Keratinocyte (primary cell): ENCODE data around the gene FGD2. TPM values are rescaled to one million over a fixed set of nuclear protein-coding genes. Genes with fewer than 3 reads are reported as not detected.

Experiments used
- DNase-seq: peaks from one replicate; pipeline ENCODE4 v3.0.0-alpha.2; 2011; ENCODE audit warnings: low read depth, missing footprints, low spot score
- FAIRE-seq: peaks from 2 replicates; lab custom pipeline; 2011; peaks lifted over from hg19 to GRCh38; lab: Jason Lieb, UNC
- H2AFZ ChIP-seq: 2 replicates; pipeline ENCODE4 v1.6.0; 2012; ENCODE audit warnings: low read length, control low read depth, inconsistent platforms; ENCODE audit not compliant: control insufficient read depth
- H3K27ac ChIP-seq: 2 replicates; pipeline ENCODE4 v1.5.1; 2011; ENCODE audit warnings: low read length; ENCODE audit not compliant: control insufficient read depth, insufficient read depth
- H3K27me3 ChIP-seq: 3 replicates; pipeline ENCODE4 v1.6.0; 2011; ENCODE audit warnings: low read length; ENCODE audit not compliant: control insufficient read depth, insufficient read depth; ENCODE audit errors: extremely low read depth
- H3K36me3 ChIP-seq, 2 experiments: 2 replicates in 1 of 2; 3 replicates in 1 of 2; pipeline ENCODE4 v1.5.1; 2011; ENCODE audit warnings: low read length in 2 of 2, mild to moderate bottlenecking in 1 of 2; ENCODE audit not compliant: control insufficient read depth in 2 of 2, insufficient read depth in 2 of 2; ENCODE audit errors: extremely low read depth in 1 of 2
- H3K4me1 ChIP-seq: 3 replicates; pipeline ENCODE4 v1.5.1; 2011; ENCODE audit warnings: low read length; ENCODE audit not compliant: control insufficient read depth, insufficient read depth; ENCODE audit errors: extremely low read depth
- H3K4me2 ChIP-seq: 3 replicates; pipeline ENCODE4 v1.6.0; 2011; ENCODE audit warnings: low read depth, low read length; ENCODE audit not compliant: control insufficient read depth, insufficient read depth; ENCODE audit errors: extremely low read depth
- H3K4me3 ChIP-seq, 3 experiments: fragments of 200-600 bp in 1 of 3; sonication (generic) in 1 of 3; 2 replicates in 2 of 3; 3 replicates in 1 of 3; pipeline ENCODE4 v1.5.1; 2011 to 2016; ENCODE audit warnings: low read length in 3 of 3, mild to moderate bottlenecking in 3 of 3, control low read depth in 2 of 3, inconsistent platforms in 1 of 3, low read depth in 1 of 3, mixed read lengths in 1 of 3, mixed run types in 1 of 3, moderate library complexity in 1 of 3; ENCODE audit not compliant: control insufficient read depth in 2 of 3, insufficient read depth in 2 of 3; ENCODE audit errors: extremely low read depth in 1 of 3
- H3K79me2 ChIP-seq: 2 replicates; pipeline ENCODE4 v1.6.0; 2012; ENCODE audit warnings: low read length; ENCODE audit not compliant: control insufficient read depth, insufficient read depth
- H3K9ac ChIP-seq: 3 replicates; pipeline ENCODE4 v1.6.0; 2011; ENCODE audit warnings: low read length; ENCODE audit not compliant: control insufficient read depth, insufficient read depth; ENCODE audit errors: extremely low read depth
- H3K9me1 ChIP-seq: 3 replicates; pipeline ENCODE4 v1.6.0; 2011; ENCODE audit warnings: low read length; ENCODE audit not compliant: control insufficient read depth, insufficient read depth; ENCODE audit errors: extremely low read depth
- H3K9me3 ChIP-seq: 2 replicates; pipeline ENCODE4 v1.5.1; 2012; ENCODE audit warnings: low read depth, low read length; ENCODE audit not compliant: control insufficient read depth
- H4K20me1 ChIP-seq: 3 replicates; pipeline ENCODE4 v1.6.0; 2011; ENCODE audit warnings: low read length; ENCODE audit not compliant: control insufficient read depth, insufficient read depth; ENCODE audit errors: extremely low read depth
- CTCF ChIP-seq, 3 experiments: IDR thresholded peaks in 1 of 3; conservative IDR thresholded peaks in 1 of 3; optimal IDR thresholded peaks in 1 of 3; 2 replicates in 2 of 3; 3 replicates in 1 of 3; pipeline versions ENCODE3 to v1.5.1; 2011; ENCODE audit warnings: low read length in 3 of 3, mild to moderate bottlenecking in 3 of 3, moderate library complexity in 2 of 3, control low read depth in 1 of 3, inconsistent platforms in 1 of 3; ENCODE audit not compliant: insufficient read depth in 2 of 3; ENCODE audit errors: extremely low read depth in 1 of 3
- EZH2 ChIP-seq: IDR thresholded peaks from one replicate; pipeline ENCODE4 v1.6.1; 2012; ENCODE audit warnings: inconsistent platforms, mild to moderate bottlenecking, low read length, moderate library complexity
- dilution Hi-C: fragments of 300-500 bp; cut with MboI; formaldehyde crosslinking; loops from one replicate; pipeline ENCODE4 v1.7.0; 2020; ENCODE audit warnings: low sequenced_read_pairs; ENCODE audit not compliant: extremely low pct_ligation_motif_present
- polyA plus RNA-seq, 5 experiments: library from polyadenylated mRNA; depleted of rRNA in 3 of 5; stranded (reverse) in 3 of 5; stranded (forward) in 1 of 5; unstranded in 1 of 5; fragments of >200 nt; gene quantifications; 1 replicate in 1 of 5; 2 replicates in 3 of 5; 3 replicates in 1 of 5; pipeline versions ENCODE4 v1.2.1 to v1.2.3, GENCODE V29; 2011 to 2012; ENCODE audit warnings: missing spikeins in 2 of 5, low read depth in 1 of 5, low replicate concordance in 1 of 5

The FGD2 gene
- polyA plus RNA-seq, 1 donor (not counting 4 experiments of a cell fraction or from before 2014, with no cell fraction given) = 0.03 TPM

GRCh38 chr6:37024656-37025337 is 19.3 kb downstream of the FGD2 start:
- H2AFZ ChIP-seq = peak overlapping the region; percentile 54
- H4K20me1 ChIP-seq = no peaks in the 10 kb centered on the region
- no peaks in the 10 kb centered on the region for H3K79me2 ChIP-seq
- FAIRE-seq = no peak
- no peaks in the 10 kb centered on the region for H3K27me3 ChIP-seq
- DNase-seq = peak; percentile 75
- no peak overlapping the region for H3K4me3 ChIP-seq
- TF ChIP-seq CTCF (optimal IDR thresholded peaks at IDR 0.05 in 1 of 3, IDR thresholded peaks at IDR 0.05 in 1 of 3, conservative IDR thresholded peaks at IDR 0.05 in 1 of 3; ENCODE audit: extremely low read depth in 1 of 3, insufficient read depth in 2 of 3, low read length in 3 of 3) (no peak), EZH2 (no peak)
- peaks cover 31% of the 10 kb centered on the region for H3K4me1 ChIP-seq
- H3K4me2 ChIP-seq = peak overlapping the region; percentile 40
- dilution Hi-C loops = no loop called here
- H3K36me3 ChIP-seq = no peaks in the 10 kb centered on the region
- H3K9ac ChIP-seq = peak overlapping the region; percentile 51
- no peaks in the 10 kb centered on the region for H3K9me3 ChIP-seq
- H3K27ac ChIP-seq = peak overlapping the region; percentile 65
- no peaks in the 10 kb centered on the region for H3K9me1 ChIP-seq

- Histone ChIP-seq H3K79me2 (no peaks in the 10 kb centered on the region), H3K9ac (no peak overlapping the region), H3K9me1 (no peaks in the 10 kb centered on the region), H3K27ac (no peak overlapping the region), H3K36me3 (no peaks in the 10 kb centered on the region), H3K27me3 (no peaks in the 10 kb centered on the region), H2AFZ (no peak overlapping the region), H3K4me3 (no peak overlapping the region), H4K20me1 (no peaks in the 10 kb centered on the region), H3K4me2 (no peak overlapping the region), H3K4me1 (peaks cover 31% of the 10 kb centered on the region), H3K9me3 (peaks cover 2% of the 10 kb centered on the region)
- DNase-seq (no peak), FAIRE-seq (no peak)
- no peak for TF ChIP-seq CTCF (optimal IDR thresholded peaks at IDR 0.05 in 1 of 3, IDR thresholded peaks at IDR 0.05 in 1 of 3, conservative IDR thresholded peaks at IDR 0.05 in 1 of 3; ENCODE audit: extremely low read depth in 1 of 3, insufficient read depth in 2 of 3, low read length in 3 of 3)
- no peak for TF ChIP-seq EZH2
- dilution Hi-C loops = no loop called here
These were observed 20.4 kb downstream of the FGD2 start for GRCh38 chr6:37025621-37026466.
